SU-DHL-6 (cell line): ENCODE data around the gene KDM4B.

ENCODE experiments used
- H2AFZ ChIP-seq: fragments of 200-600 bp; sonication (generic); 2 replicates; pipeline ENCODE4 v1.6.1; 2014; ENCODE audit warnings: low read depth, mild to moderate bottlenecking, moderate library complexity, mixed read lengths, antibody characterized with exemption, low read length; ENCODE audit not compliant: severe bottlenecking
- H3F3A ChIP-seq: fragments of 200-600 bp; shearing (Covaris generic); 2 replicates; pipeline ENCODE4 v1.6.0; 2016; ENCODE audit warnings: antibody characterized with exemption, mild to moderate bottlenecking; ENCODE audit not compliant: insufficient read depth
- H3K27ac ChIP-seq: fragments of 200-600 bp; sonication (generic); 2 replicates; pipeline ENCODE4 v1.5.1; 2016; ENCODE audit warnings: low read depth, mild to moderate bottlenecking, low read length, moderate library complexity, mixed read lengths
- H3K27me3 ChIP-seq: fragments of 200-600 bp; sonication (generic), shearing (Covaris generic); 2 replicates; pipeline ENCODE4 v1.6.0; 2014; ENCODE audit warnings: mild to moderate bottlenecking, low read length
- H3K36me3 ChIP-seq: fragments of 200-600 bp; sonication (generic); 2 replicates; pipeline ENCODE4 v1.6.1; 2014; ENCODE audit warnings: mild to moderate bottlenecking, low read length, mixed read lengths
- H3K4me2 ChIP-seq: fragments of 300-600, 200-600 bp; shearing (Covaris generic), sonication (generic); 2 replicates; pipeline ENCODE4 v1.6.0; 2014; ENCODE audit warnings: low read length, low read depth, mild to moderate bottlenecking; ENCODE audit not compliant: poor library complexity, severe bottlenecking
- H3K4me3 ChIP-seq: fragments of 200-600 bp; sonication (generic); 2 replicates; pipeline ENCODE4 v1.5.1; 2014; ENCODE audit warnings: antibody characterized with exemption, low read length, mild to moderate bottlenecking, mixed read lengths; ENCODE audit not compliant: insufficient read depth, poor library complexity, severe bottlenecking
- H3K79me2 ChIP-seq: fragments of 200-600 bp; sonication (generic); 2 replicates; pipeline ENCODE4 v1.6.1; 2014; ENCODE audit warnings: mild to moderate bottlenecking, low read length, moderate library complexity; ENCODE audit not compliant: insufficient read depth
- H3K9ac ChIP-seq: fragments of 200-600 bp; sonication (generic); 2 replicates; pipeline ENCODE4 v1.7.0; 2014; ENCODE audit warnings: mild to moderate bottlenecking, low read length
- H3K9me2 ChIP-seq: fragments of 200-600 bp; sonication (generic); replicated peaks from 2 replicates; pipeline ENCODE4 v1.6.1; 2014; ENCODE audit warnings: low read length; ENCODE audit not compliant: insufficient read depth
- H3K9me3 ChIP-seq: fragments of 200-600 bp; sonication (generic); 2 replicates; pipeline ENCODE4 v1.6.1; 2014; ENCODE audit warnings: low read length, mixed read lengths; ENCODE audit not compliant: insufficient read depth
- H4K20me1 ChIP-seq: fragments of 200-600 bp; sonication (generic); 2 replicates; pipeline ENCODE4 v1.6.1; 2014; ENCODE audit warnings: low read depth, mild to moderate bottlenecking, antibody characterized with exemption, low read length, moderate library complexity, mixed read lengths
- CTCF ChIP-seq: fragments of 200-600 bp; sonication (generic); IDR thresholded peaks from one replicate; pipeline ENCODE4 v1.5.1; 2017; ENCODE audit warnings: antibody characterized with exemption, mild to moderate bottlenecking, low read length, moderate library complexity; ENCODE audit not compliant: insufficient read depth, poor library complexity, severe bottlenecking
- EZH2phosphoT487 ChIP-seq: fragments of 200-600 bp; sonication (generic), shearing (Covaris generic); conservative IDR thresholded peaks from 2 replicates; pipeline ENCODE4 v1.6.1; 2018; ENCODE audit warnings: mild to moderate bottlenecking, antibody characterized with exemption, low read length, moderate library complexity, mixed read lengths

The KDM4B gene

DNA sequence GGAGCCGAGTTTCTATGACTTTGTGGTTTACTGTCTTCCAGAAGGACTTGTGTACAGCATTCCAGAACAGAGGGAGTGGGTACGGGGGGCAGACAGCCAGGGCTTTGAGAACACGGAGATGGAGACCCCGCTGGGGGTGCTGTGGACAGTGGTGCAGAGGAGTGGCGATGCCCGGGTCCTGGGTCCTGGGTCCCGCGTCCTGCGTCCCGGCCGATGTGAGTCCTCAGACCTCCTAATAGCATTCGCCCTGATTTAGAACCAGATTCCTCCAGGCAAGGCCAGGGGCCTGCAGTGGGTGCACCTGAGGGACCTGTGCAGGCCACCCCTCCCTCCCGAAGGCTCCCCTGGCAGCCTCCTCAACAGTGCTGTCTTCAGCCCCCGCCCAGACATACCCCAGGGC lies 97.9 kb downstream of the KDM4B start:
- Histone ChIP-seq H2AFZ (no peak overlapping the region), H3F3A (no peaks in the 10 kb centered on the region), H3K27ac (no peak overlapping the region), H4K20me1 (no peaks in the 10 kb centered on the region), H3K9me3 (no peaks in the 10 kb centered on the region), H3K4me3 (no peak overlapping the region), H3K9me2 (no peaks in the 10 kb centered on the region), H3K9ac (no peak overlapping the region), H3K27me3 (no peaks in the 10 kb centered on the region), H3K36me3 (no peaks in the 10 kb centered on the region), H3K4me2 (no peak overlapping the region), H3K79me2 (no peaks in the 10 kb centered on the region)
- TF ChIP-seq EZH2phosphoT487 (no peak), CTCF (no peak)

DNA sequence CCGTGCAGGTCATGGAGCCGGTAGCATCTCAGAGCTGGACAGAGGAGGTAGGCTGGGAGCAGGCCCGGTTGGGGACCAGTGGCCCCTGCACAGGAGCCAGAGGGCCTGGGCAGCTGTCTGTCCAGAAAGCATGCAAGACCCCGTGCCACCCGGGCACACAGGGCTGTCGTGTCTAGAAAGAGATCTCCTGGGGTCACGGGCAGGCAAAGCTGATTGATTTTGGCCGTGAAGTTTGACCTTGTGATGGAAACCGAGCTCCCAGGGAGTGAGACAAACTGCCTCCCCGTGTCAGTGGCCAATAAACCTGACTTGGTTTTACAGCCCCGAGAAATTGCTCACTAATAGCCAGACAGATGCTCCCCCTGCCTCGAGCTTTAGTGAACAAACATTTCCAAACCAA lies 98.8 kb downstream of the KDM4B start:
- Histone ChIP-seq H3K36me3 (no peaks in the 10 kb centered on the region), H3K4me2 (no peak overlapping the region)

GRCh38 chr19:5068233-5069072 lies 99.5 kb downstream of the KDM4B start:
- H3K4me3 ChIP-seq, result no peak overlapping the region
- H2AFZ ChIP-seq, result no peak overlapping the region
- no peaks in the 10 kb centered on the region for H3K27me3 ChIP-seq
- H3K27ac ChIP-seq, result no peak overlapping the region
- no peaks in the 10 kb centered on the region for H3K36me3 ChIP-seq
- no peak for TF ChIP-seq CTCF
- TF ChIP-seq EZH2phosphoT487, result no peak
- H3K4me2 ChIP-seq, result no peak overlapping the region
- H3K9ac ChIP-seq, result no peak overlapping the region
- no peaks in the 10 kb centered on the region for H3K79me2 ChIP-seq
- no peaks in the 10 kb centered on the region for H3K9me2 ChIP-seq
- H3F3A ChIP-seq, result no peaks in the 10 kb centered on the region
- no peaks in the 10 kb centered on the region for H3K9me3 ChIP-seq
- no peaks in the 10 kb centered on the region for H4K20me1 ChIP-seq

More for the DNA sequence above, 98.8 kb downstream of the KDM4B start:
- Histone ChIP-seq H3K27ac (no peak overlapping the region), H3K4me3 (no peak overlapping the region), H2AFZ (no peak overlapping the region), H3K79me2 (no peaks in the 10 kb centered on the region), H3K27me3 (no peaks in the 10 kb centered on the region), H3K9ac (no peak overlapping the region), H4K20me1 (no peaks in the 10 kb centered on the region), H3K9me3 (no peaks in the 10 kb centered on the region), H3F3A (no peaks in the 10 kb centered on the region), H3K9me2 (no peaks in the 10 kb centered on the region)
- no peak for TF ChIP-seq CTCF
